HG03139 (cell line): ENCODE data around the gene CTBP1.

Source experiments
- ATAC-seq: cut with Tn5 transposase; IDR thresholded peaks from one replicate; pipeline ENCODE4 v1.9.1; 2021; ENCODE audit not compliant: unreplicated experiment

CTBP1 gene

DNA sequence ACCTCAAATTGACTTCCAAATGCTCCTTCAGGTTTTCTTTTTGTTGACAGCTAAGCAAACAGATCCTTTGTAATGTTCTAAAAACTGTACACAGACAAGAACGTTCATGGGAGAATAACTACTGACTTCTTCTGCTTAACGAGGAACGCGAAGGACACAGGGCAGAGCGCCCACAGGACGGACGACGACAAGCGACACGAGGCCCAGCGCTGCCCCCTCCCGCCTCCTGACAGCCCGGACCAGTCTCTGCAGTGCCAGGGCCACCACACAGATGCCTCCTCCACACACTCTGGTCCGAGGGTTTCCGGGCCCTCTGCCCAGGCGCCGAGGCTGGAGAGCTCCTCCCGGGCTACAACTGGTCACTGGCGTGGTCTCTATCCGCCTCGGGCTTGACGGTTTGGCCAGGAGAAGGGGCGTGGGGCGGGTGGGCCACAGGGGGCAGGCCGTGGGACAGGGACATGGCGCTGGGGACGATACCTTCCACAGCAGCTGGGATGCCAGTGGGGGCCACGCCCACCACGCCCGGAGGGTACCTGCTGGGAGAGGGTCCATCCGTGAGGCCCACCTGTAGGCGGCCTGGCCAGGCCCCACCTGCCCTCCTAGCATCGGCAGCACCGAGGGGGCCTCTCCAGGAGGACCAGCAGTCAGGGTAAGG, 36.9 kb downstream of the CTBP1 start:
- ATAC-seq, result no peak

DNA sequence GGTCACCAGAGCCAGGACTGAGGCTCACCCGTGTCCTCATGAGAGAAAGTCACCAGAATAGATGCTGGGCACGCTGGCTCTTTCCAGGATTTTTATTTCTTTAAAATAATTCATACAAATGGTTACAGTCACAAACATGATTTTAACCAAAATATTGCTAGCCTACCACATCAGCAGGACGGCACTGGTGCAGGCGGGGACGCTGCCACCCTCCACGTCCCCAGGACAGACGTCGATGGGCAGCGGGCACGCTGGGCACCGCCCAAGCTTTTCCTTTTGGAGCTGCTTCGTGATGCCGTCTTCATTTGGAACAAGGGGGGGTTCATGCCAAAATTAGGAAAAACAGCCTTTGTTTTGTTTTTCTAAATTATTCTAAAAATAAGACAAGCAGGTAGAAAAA, 37.6 kb downstream of the CTBP1 start:
- no peak for ATAC-seq

GRCh38 chr4:1210971-1211370, 38.0 kb downstream of the CTBP1 start:
- ATAC-seq, result no peak

DNA sequence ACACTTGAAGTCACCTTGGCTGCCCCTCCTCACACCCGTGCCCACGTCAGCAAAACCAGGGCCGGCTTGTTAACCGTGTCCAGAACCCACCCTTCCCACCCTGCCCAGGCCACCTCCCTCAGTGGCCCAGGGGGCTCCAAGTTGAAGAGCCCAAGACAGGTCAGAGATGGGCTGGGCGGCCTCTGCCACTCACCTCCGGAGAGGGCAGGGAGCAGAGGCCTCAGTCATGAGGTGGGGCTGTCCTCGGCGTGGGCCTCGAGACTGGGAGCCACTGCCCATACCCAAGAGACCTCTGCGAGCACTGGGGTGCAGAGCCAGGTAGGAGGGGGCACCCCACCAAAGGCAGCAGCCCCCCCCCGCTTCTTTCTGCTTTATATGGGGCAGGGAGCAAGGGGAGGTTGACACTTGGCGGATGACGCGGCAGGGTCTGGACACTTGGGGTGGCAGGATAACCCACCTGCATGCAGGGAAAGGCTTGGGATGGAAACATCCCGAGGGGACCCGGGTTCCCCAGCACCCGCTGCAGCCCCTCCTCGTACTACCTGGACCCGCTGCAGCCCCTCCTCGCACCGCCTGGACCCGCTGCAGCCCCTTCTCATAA, 38.6 kb downstream of the CTBP1 start:
- no peak for ATAC-seq

- no peak for ATAC-seq
Measured at GRCh38 chr4:1209821-1210220, 39.1 kb downstream of the CTBP1 start.

GRCh38 chr4:1208970-1209704, 39.8 kb downstream of the CTBP1 start:
- ATAC-seq, result no peak

- no peak for ATAC-seq
Measured at GRCh38 chr4:1208266-1208961, 40.5 kb downstream of the CTBP1 start.

DNA sequence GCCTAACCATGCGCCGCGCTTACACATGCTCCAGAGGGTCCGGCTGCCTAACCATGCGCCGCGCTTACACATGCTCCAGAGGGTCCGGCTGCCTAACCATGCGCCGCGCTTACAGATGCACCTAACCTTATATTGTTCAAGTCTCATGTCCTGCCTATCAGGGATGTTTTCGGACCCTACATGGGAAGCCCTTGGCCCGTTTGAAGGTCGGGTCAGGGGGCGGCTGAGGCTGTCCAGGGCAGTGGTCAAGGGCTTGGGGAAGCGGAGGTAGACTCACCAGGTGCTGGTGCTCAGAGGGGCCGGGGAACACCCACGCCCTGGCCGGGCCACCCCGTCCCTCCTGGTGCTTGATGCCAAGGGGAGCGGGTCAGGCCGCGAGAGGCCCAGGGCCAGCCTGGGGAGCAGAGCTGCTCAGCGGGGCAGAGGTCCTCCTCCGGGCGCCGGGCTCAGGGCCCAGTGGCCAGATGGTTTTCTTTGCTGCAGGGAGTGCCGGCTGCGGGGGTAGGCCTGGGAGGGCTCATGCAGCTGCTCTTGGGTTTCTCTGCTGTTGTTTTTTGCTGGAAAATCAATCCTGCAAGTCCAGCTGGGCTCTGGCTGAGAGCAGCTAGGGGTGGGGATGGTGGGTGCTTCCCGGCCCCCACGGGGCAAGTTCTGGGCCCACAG, 41.2 kb downstream of the CTBP1 start:
- ATAC-seq, result no peak

DNA sequence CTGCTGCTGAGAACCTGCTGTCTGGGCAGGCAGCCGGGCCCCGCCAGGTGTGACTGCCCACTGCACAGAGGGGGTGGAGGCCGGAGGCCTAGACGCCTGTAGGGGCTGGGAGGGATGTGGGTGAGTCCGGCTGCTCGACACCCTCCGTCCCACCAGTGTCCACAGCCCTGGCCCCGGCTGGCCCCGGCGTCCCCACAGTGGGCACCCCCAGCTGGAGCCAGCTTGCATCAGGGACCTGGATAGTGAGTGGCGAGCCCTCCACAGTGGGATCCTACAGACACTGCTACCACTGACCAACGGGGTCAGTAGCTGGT, 41.8 kb downstream of the CTBP1 start:
- no peak for ATAC-seq

GRCh38 chr4:1206299-1207156, 42.4 kb downstream of the CTBP1 start:
- no peak for ATAC-seq

DNA sequence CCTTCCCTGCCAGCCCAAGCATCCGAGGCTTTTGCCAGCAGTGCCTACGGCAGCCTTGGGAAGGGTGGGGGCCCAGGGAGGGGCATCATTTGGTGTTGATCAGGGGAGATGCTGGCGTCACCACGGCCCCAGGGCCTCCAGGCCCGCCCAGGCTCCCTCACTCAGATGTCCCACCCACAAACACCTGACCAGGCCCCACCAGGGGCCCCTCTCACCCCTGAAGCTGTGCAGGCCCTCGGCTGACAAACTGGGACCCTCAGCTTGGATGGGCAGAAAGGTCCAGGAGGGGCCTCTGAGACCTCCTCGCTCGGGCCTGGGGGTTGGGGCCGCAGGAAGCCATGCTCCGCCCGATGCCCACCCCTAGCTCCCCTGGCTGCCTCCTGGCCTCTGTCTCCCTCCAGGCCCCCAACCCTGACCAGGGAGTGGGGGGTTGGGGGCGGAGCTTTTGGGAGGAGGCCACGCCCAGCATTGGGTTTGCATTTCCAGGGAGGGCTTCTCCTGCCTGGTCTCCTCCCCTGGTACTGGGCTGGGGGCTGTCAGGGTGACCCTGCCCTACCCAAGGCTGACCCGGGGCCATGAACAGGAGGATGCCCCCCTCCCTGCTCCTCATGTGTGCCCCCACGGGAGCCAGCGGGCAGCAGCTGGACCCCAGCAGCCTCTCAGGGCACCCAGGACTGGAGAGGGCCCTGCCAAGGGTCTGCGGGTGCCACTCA, 43.2 kb downstream of the CTBP1 start:
- ATAC-seq, result no peak

GRCh38 chr4:1204828-1205585, 43.9 kb downstream of the CTBP1 start:
- no peak for ATAC-seq

DNA sequence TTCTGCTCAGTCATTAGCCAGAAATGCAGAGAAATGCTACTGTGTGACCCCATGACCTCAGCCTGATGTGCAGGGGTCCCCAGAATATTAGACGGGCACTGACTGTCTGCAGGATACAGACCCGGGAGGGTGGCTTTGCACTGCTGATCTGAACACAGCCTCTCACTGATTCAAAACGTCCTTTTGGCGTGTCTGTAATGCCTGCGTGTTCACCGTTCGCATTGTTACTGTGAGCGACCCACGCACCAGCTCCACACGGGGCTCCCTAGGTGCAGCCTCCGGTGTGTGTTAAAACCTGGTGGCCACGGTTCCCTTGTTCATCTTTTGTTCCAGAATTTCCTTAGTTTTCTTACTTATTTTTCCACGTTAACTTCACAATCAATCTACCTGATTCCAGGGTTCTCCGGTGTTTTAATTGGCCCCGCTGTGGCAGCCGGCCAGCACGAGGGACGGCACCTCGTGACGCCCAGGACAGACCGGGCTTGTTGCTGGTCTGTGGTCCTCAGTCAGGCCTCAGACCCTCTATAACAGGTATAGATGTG, 44.6 kb downstream of the CTBP1 start:
- ATAC-seq, result no peak

DNA sequence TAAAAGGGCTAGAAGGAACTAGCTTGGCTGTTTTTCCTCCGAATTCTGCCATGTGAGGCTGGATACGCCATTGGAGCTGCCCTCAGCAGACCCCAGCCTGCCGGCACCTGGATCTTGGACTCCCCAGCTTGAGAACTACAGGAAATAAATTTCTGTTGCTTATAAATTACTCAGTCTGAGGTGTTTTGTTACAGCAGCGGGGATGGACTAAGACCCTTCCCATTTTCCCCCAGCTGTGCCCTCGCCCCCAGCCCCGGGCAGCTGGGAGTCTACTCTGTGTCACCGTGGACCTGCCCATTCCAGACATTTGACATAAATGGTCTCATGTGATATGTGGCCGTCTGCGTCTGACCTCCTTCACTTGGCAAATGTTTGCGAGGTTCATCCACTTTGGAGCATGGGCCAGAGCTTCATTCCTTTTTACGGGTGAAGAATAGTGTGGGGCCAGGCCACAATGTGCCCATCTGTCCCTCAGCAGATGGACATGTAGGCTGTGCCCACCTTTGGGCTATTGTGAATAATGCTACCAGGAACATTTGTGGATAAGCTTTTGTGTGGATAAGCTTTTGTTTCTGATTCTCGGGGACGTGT, 45.8 kb downstream of the CTBP1 start:
- no peak for ATAC-seq

DNA sequence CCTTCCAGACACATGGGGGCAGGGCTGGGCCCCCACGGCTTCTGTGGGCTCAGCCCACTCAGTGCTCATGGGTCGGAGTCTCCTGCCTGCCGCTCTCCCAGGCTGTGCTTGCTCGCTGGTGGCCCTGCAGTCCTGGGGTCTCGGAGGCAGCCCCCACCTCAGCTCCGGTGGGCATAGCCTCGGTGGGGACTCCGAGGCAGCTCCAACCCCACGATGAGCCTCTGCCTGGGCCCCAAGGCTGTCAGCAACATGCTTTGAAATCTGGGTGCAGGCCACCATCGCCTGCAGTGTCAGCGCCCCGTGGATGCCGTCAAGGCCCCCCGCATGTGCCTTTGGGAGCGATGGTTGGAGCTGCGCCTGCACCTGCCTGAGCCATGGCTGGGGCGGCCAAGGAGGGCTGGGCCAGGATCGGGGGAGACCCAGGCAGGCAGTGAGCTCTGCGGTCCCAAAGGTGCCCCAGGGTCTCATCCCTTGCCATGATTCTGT, 46.4 kb downstream of the CTBP1 start:
- ATAC-seq, result no peak

DNA sequence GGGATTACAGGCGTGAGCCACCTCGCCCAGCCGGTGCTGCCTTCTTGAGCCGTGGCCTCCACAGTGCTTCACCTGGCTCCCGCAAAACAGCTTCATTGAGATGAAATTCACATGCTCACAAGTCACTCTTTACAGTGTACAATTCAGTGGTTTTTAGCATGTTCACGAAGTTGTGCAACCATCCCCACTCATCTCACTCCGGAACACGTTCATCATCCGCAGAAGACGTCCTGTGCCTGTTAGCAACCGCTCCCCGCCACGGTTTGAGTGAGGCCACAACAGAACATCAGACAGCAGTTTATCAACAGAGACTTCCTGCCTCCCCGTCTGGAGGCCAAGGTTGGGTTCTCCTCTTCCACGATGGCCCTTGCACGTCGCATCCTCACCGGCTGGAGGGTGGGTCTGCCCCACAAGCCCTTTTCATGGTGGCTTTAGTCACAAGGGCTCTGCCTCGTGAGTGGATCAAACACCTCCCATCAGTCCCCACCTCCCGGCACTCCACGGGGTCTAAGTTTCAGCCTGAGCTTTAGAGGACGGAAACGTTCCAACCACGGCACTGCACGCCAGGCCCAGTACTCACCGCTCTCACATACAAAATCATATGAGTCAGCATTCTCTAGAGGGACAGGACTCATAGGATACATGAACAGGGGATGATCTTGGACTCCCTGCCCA, 46.9 kb downstream of the CTBP1 start:
- ATAC-seq, result peak; percentile 34

DNA sequence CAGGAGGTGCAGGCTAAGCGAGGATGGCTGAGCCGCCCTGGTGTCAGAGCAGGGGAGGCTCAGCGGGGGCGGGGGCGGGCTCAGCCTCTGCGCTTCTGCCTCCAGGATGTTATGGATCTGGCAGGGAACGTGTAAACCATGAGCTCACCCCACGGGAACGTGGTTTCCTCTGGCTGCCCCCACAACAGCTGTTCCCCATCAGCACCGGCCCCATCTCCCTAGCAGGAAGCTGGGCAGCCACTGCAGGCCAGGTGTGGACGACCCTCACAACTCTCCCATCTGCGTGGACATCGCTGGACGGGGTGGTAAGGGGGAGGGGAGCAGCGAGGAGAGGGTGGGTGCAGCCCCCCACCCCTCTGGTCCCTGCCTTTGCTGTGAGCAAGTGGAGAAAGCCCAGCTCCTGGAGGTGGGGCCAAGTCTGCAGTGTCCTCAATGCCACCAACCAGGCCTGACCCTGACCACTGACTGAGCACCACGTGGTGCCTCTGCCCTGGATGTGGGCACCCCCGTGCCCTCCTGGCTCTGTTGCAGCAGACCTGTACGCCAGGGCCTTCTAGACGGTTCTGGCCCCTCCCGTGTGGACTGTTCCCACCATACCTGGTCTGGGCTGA, 48.4 kb downstream of the CTBP1 start:
- ATAC-seq, result peak; percentile 2
